Activated naive CD8-positive, alpha-beta T cell (primary cell): ENCODE results near the gene SHC3.
A peak's percentile ranks its signal among the peaks of the same experiment; 100 is the strongest.

Experiments used
- H3K27ac Mint-ChIP-seq: one replicate; pipeline ENCODE4 v1.8.0; 2021; ENCODE audit warnings: mixed read lengths
- H3K27me3 Mint-ChIP-seq: one replicate; pipeline ENCODE4 v1.8.0; 2021; ENCODE audit warnings: mixed read lengths
- H3K36me3 Mint-ChIP-seq: one replicate; pipeline ENCODE4 v1.8.0; 2021; ENCODE audit warnings: mixed read lengths
- H3K4me1 Mint-ChIP-seq: one replicate; pipeline ENCODE4 v1.8.0; 2021; ENCODE audit warnings: low read depth, mixed read lengths
- H3K4me3 Mint-ChIP-seq: one replicate; pipeline ENCODE4 v1.8.0; 2021; ENCODE audit warnings: mild to moderate bottlenecking, mixed read lengths
- H3K9me3 Mint-ChIP-seq: one replicate; pipeline ENCODE4 v1.8.0; 2021; ENCODE audit warnings: low read depth, mixed read lengths

SHC3 gene

DNA sequence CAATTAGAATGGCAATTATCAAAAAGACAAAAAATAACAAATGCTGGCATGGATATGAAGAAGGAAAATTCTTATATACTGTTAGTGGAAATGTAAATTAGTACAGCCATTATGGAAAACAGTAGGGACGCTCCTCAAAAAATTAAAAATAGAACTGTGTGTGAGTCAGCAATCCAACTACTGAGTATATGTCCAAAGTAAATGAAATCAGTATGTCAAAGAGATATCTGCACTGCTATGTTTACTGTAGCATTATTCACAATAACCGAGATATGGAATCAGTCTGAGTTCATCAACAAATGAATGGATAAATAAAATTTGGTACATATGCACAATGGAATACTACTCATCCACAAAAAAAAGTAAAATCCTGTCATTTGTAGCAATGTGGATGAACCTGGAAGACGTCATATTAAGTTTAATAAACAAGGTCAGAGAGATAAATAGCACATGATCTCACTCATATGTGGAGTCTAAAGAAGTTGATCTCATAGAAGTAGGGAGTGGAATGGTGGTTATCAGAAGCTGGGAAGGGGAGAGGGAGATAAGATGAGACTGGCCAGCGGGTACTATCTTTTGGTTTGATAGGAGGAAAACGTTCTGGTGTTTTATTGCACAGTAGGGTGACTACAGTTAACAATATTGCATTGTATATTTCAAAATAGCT is 16.6 kb upstream of the SHC3 start:
- Mint-ChIP-seq H3K4me3 (no peak overlapping the region), H3K4me1 (no peaks in the 10 kb centered on the region), H3K27me3 (peaks cover 3% of the 10 kb centered on the region), H3K9me3 (peaks cover 13% of the 10 kb centered on the region), H3K36me3 (peaks cover 8% of the 10 kb centered on the region), H3K27ac (no peak overlapping the region)

GRCh38 chr9:89194421-89195130 is 16.0 kb upstream of the SHC3 start:
- H3K4me1 Mint-ChIP-seq, result no peaks in the 10 kb centered on the region
- H3K4me3 Mint-ChIP-seq, result no peak overlapping the region
- peaks cover 13% of the 10 kb centered on the region for H3K9me3 Mint-ChIP-seq
- peaks cover 8% of the 10 kb centered on the region for H3K36me3 Mint-ChIP-seq
- H3K27me3 Mint-ChIP-seq, result peaks cover 3% of the 10 kb centered on the region
- no peak overlapping the region for H3K27ac Mint-ChIP-seq

DNA sequence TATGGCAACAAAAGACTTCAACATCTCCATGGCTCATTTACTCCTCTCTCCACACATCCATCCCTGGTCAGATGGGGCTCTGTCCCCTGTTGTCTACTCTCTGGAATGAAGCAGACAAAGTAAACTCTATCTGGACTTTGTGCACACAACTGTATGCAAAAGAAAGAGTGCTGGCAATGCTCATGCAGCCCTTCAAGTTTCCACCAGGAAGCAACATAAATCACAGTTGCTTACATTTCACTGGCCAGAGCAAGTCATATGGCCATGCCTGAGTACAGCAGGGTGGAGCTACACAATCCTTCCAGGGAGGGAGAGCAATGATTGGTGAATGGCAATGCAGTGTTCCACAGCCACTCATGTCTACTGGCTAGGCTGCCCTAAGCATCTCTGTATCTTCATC is 12.4 kb upstream of the SHC3 start:
- H3K4me1 Mint-ChIP-seq, result no peaks in the 10 kb centered on the region
- no peak overlapping the region for H3K27ac Mint-ChIP-seq
- no peak overlapping the region for H3K4me3 Mint-ChIP-seq
- peaks cover 4% of the 10 kb centered on the region for H3K36me3 Mint-ChIP-seq
- peaks cover 10% of the 10 kb centered on the region for H3K9me3 Mint-ChIP-seq
- H3K27me3 Mint-ChIP-seq, result peaks cover 4% of the 10 kb centered on the region

GRCh38 chr9:89189215-89189614 is 10.6 kb upstream of the SHC3 start:
- Mint-ChIP-seq H3K27ac (no peak overlapping the region), H3K9me3 (peaks cover 10% of the 10 kb centered on the region), H3K36me3 (peaks cover 12% of the 10 kb centered on the region), H3K27me3 (peaks cover 12% of the 10 kb centered on the region), H3K4me3 (no peak overlapping the region), H3K4me1 (no peaks in the 10 kb centered on the region)

- Mint-ChIP-seq H3K27ac (no peak overlapping the region), H3K4me3 (no peak overlapping the region), H3K4me1 (no peaks in the 10 kb centered on the region), H3K36me3 (peaks cover 12% of the 10 kb centered on the region), H3K9me3 (no peaks in the 10 kb centered on the region), H3K27me3 (peaks cover 11% of the 10 kb centered on the region)
These were observed 9.3 kb upstream of the SHC3 start for GRCh38 chr9:89187950-89188349.

- Mint-ChIP-seq H3K27ac (no peak overlapping the region), H3K4me3 (no peak overlapping the region), H3K27me3 (peaks cover 13% of the 10 kb centered on the region), H3K4me1 (no peaks in the 10 kb centered on the region), H3K36me3 (peaks cover 12% of the 10 kb centered on the region), H3K9me3 (no peaks in the 10 kb centered on the region)
These were observed 8.9 kb upstream of the SHC3 start for GRCh38 chr9:89187541-89187940.

GRCh38 chr9:89186960-89187359 is 8.3 kb upstream of the SHC3 start:
- Mint-ChIP-seq H3K9me3 (no peaks in the 10 kb centered on the region), H3K4me3 (no peak overlapping the region), H3K27ac (no peak overlapping the region), H3K4me1 (no peaks in the 10 kb centered on the region), H3K27me3 (peaks cover 14% of the 10 kb centered on the region), H3K36me3 (peaks cover 12% of the 10 kb centered on the region)

DNA sequence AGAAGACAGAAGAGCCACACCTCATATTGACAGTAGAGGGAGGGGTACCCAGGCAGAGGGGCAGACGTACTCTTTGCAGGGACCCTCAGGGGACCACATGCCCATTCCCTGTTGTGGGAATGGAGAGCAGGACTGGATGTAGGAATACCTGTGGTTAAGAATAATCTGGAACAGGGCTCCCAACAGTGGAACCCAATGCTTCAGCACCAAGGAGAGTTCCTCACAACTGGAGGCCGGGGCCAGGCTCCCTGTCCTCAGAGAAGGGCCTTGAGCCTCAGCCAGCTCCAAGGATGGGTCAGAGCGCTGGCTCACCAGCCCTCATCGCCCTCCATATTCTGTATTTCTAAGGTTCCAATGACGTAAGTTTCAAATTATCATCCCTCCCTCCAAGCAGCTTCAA is 7.4 kb upstream of the SHC3 start:
- Mint-ChIP-seq H3K27ac (no peak overlapping the region), H3K4me1 (no peaks in the 10 kb centered on the region), H3K36me3 (peaks cover 7% of the 10 kb centered on the region), H3K4me3 (no peak overlapping the region), H3K9me3 (no peaks in the 10 kb centered on the region), H3K27me3 (peaks cover 18% of the 10 kb centered on the region)

DNA sequence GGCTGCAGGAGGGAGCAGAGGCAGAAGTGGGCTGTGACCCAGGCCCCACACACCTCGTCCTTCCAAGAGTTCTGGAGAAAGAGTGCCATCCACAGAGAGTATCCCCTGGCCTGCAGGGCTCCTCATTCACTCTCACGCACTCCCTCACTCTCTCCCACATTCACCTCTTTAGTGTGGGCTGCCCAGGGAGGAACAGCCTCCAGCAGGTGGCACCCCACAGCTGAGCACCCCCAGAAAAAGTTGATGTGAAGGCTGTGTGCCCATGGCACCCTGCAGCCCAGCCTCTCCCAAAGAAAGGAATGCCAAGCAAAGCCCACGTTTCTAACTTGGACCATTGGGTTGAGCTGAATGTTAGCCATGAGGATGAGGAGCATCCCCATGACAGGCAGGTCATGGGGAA is 4.5 kb upstream of the SHC3 start:
- H3K4me1 Mint-ChIP-seq, result peaks cover 22% of the 10 kb centered on the region
- no peak overlapping the region for H3K27ac Mint-ChIP-seq
- no peak overlapping the region for H3K4me3 Mint-ChIP-seq
- no peaks in the 10 kb centered on the region for H3K9me3 Mint-ChIP-seq
- peaks cover 32% of the 10 kb centered on the region for H3K27me3 Mint-ChIP-seq
- H3K36me3 Mint-ChIP-seq, result peaks cover 7% of the 10 kb centered on the region

DNA sequence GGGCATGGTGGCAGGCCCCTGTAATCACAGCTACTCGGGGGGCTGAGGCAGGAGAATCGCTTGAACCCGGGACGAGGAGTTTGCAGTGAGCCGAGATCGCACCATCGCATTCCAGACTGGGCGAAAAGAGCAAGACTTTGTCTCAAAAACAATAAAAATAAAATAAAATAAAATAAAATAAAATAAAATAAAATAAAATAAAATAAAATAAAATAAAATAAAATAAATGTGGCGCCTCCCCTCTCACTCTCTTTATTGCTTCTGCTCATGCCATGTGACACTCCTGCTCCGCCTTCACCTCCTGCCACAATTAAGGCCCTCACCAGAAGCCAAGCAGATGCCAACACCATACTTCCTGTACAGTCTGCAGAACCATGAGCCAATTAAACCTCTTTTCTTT is 3.8 kb upstream of the SHC3 start:
- H3K36me3 Mint-ChIP-seq, result peaks cover 7% of the 10 kb centered on the region
- H3K9me3 Mint-ChIP-seq, result no peaks in the 10 kb centered on the region
- H3K27me3 Mint-ChIP-seq, result peaks cover 32% of the 10 kb centered on the region
- peaks cover 22% of the 10 kb centered on the region for H3K4me1 Mint-ChIP-seq
- H3K27ac Mint-ChIP-seq, result no peak overlapping the region
- no peak overlapping the region for H3K4me3 Mint-ChIP-seq

- peaks cover 1% of the 10 kb centered on the region for H3K36me3 Mint-ChIP-seq
- H3K4me1 Mint-ChIP-seq, result peaks cover 26% of the 10 kb centered on the region
- peak overlapping the region; percentile 50 for H3K27ac Mint-ChIP-seq
- H3K9me3 Mint-ChIP-seq, result no peaks in the 10 kb centered on the region
- peaks cover 36% of the 10 kb centered on the region for H3K27me3 Mint-ChIP-seq
- H3K4me3 Mint-ChIP-seq, result peak overlapping the region; percentile 80
These were observed 1.5 kb upstream of the SHC3 start for GRCh38 chr9:89179895-89180734.

DNA sequence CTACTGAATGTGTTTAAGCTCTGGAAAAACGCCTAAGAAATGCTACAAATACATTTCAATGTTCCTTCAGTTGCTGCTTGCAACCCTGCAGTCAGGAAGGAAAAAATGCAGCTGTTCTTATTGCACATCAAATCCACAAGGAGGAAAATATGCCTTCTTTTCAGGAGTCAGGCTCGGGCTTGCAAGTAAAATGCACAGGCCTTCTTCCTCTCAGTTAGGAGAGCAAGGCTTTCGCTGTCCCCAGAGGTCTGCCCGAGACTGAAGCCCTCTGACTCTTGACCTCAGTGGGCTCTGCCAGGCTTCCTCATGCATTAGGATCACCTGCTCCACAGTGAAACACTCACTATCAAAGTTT is 899 bp upstream of the SHC3 start:
- H3K27ac Mint-ChIP-seq, result no peak overlapping the region
- peaks cover 34% of the 10 kb centered on the region for H3K27me3 Mint-ChIP-seq
- peak overlapping the region; percentile 80 for H3K4me3 Mint-ChIP-seq
- no peaks in the 10 kb centered on the region for H3K36me3 Mint-ChIP-seq
- peaks cover 26% of the 10 kb centered on the region for H3K4me1 Mint-ChIP-seq
- H3K9me3 Mint-ChIP-seq, result no peaks in the 10 kb centered on the region

DNA sequence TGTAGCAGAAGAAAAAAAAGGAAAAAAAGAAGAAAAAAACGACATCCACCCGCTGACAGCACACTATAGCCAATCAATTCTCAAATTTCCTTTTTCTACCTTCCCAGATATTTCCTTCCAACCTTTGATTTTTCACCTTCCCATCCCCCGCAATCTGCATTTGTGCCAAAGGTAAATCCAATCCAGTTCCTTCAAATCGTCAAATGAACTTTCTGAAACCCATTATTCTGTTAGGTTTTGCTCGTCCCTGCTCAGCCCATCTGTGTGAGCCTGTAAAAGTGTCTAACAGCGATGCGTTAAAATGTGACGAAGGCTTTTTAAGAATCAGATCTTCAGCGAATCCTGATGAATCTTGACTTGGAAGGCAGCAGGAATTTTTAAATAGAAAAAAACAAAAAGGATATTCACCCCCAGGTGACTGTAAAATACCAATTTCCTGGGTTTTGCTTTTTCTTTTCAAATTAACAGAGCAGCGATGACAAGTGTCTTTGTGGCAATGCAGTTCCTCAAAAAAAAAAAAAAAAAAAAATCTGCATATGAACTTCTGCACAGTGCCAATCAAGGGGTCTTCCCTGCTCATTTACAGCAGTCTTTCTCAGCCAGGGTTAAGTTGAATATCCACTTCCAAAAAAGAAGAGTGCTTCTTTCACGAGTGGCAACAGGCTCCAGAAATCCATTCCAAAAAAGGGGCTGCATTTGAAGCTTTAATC is 367 bp upstream of the SHC3 start:
- Mint-ChIP-seq H3K27ac (no peak overlapping the region), H3K4me3 (peak overlapping the region; percentile 80), H3K9me3 (no peaks in the 10 kb centered on the region)

DNA sequence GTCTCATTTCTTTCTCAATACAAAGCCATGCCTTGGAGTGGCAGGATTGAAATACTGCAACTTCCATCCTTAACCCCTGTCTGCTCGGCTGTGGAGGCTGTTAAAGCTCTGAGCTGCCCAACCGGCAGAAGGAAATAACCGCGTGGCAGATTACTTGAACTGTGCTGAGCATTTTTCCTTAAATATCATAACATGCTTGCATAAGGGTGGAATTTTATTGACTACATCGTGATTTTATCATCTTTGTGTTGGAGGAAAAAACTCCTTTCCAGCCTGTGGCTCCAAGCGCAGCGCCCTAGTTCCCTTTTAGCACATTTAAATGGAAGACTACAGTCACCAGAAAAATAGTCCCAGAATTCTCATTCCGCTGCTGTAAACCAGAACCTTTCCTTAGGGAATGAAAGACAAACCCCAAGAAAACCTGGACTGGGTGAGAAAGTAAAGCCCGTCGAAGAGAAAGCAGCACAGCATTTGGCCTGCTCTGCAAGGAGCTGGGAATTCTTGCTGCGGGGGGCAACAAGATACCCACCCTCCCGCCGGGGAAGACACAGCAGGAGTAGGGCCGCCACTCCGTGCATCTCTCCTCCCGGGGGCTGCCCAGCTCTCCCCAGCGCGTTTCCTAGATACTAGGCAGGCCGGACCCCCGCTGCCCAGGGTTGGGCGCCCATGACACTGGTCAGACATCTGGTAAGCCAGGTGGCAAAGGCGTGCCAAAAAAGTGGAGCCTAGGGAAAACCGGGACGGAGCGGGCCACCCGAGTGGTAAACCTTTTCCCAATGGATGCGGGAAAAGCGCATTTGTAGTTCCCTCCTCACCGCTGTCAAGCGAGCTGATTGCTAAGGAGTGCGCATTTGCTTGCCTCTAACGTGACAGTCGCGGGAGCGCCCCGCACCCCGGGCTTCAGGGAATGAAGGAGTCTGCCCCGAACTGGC is 1.3 kb downstream of the SHC3 start:
- no peaks in the 10 kb centered on the region for H3K9me3 Mint-ChIP-seq
- H3K27me3 Mint-ChIP-seq, result peaks cover 34% of the 10 kb centered on the region
- peaks cover 26% of the 10 kb centered on the region for H3K4me1 Mint-ChIP-seq
- H3K27ac Mint-ChIP-seq, result no peak overlapping the region
- no peaks in the 10 kb centered on the region for H3K36me3 Mint-ChIP-seq
- peak overlapping the region; percentile 49 for H3K4me3 Mint-ChIP-seq

More for the DNA sequence above, 367 bp upstream of the SHC3 start:
- no peaks in the 10 kb centered on the region for H3K36me3 Mint-ChIP-seq
- peaks cover 26% of the 10 kb centered on the region for H3K4me1 Mint-ChIP-seq
- H3K27me3 Mint-ChIP-seq, result peaks cover 34% of the 10 kb centered on the region
